GM12878 (cell line): ENCODE data around the gene NTSR1. TPM values are rescaled to one million over a fixed set of nuclear protein-coding genes. Genes with fewer than 3 reads are reported as not detected.

Experiments used
- ATAC-seq: fragments of 200-7000 bp; cut with Tn5 transposase; 3 replicates; pipeline ENCODE4 v1.9.1; 2020; ENCODE audit warnings: mild to moderate bottlenecking, moderate library complexity
- BruUV-seq: library from RNA; stranded (reverse); fragments of 400-500 nt; replicated peaks from 2 replicates; lab custom pipeline; 2021; lab: Mats Ljungman, UMichigan
- CTCF ChIA-PET: fragments of 300-600 bp; sonication (Branson Sonifier 250); formaldehyde crosslinking; extraction: SDS; loops from one replicate; lab custom pipeline; 2021; ENCODE audit warnings: inconsistent platforms; lab: Yijun Ruan, JAX
- POLR2A ChIA-PET: fragments of 350-600 bp; formaldehyde crosslinking; extraction: SDS; loops from one replicate; lab custom pipeline; 2021; ENCODE audit warnings: inconsistent platforms; lab: Charles Lee
- RAD21 ChIA-PET: fragments of 300-600 bp; sonication (Branson Sonifier 250); formaldehyde crosslinking; loops from one replicate; lab custom pipeline; 2023; ENCODE audit warnings: antibody characterized with exemption; ENCODE audit not compliant: unreplicated experiment; lab: Charles Lee
- SMC1A ChIA-PET: fragments of 300-600 bp; sonication (Branson Sonifier 250); formaldehyde crosslinking; loops from one replicate; lab custom pipeline; 2023; ENCODE audit not compliant: unreplicated experiment, uncharacterized antibody; lab: Charles Lee
- DNase-seq: peaks from one replicate; pipeline ENCODE4 v3.0.0-alpha.2; 2011; ENCODE audit warnings: low read depth, low spot score
- FAIRE-seq: peaks from 3 replicates; lab custom pipeline; 2011; peaks lifted over from hg19 to GRCh38; lab: Jason Lieb, UNC
- H2AFZ ChIP-seq: 2 replicates; pipeline ENCODE4 v1.6.0; 2011; ENCODE audit warnings: low read depth, low read length, control low read depth; ENCODE audit not compliant: control insufficient read depth
- H3K27ac ChIP-seq: 2 replicates; pipeline ENCODE4 v1.5.1; 2011; ENCODE audit warnings: control low read depth; ENCODE audit not compliant: control insufficient read depth, insufficient read depth
- H3K27me3 ChIP-seq, 2 experiments: replicated peaks in 1 of 2; 2 replicates each; pipeline versions ENCODE4 v1.6.0 to v1.6.1; 2011; ENCODE audit warnings: low read length in 1 of 2; ENCODE audit not compliant: control insufficient read depth in 2 of 2, insufficient read depth in 2 of 2
- H3K36me3 ChIP-seq, 2 experiments: 2 replicates each; pipeline ENCODE4 v1.5.1; 2011; ENCODE audit warnings: low read length in 1 of 2; ENCODE audit not compliant: control insufficient read depth in 2 of 2, insufficient read depth in 2 of 2
- H3K4me1 ChIP-seq: 2 replicates; pipeline ENCODE4 v1.6.1; 2011; ENCODE audit warnings: mild to moderate bottlenecking, low read length, moderate library complexity, mixed read lengths; ENCODE audit not compliant: control insufficient read depth, insufficient read depth
- H3K4me2 ChIP-seq: 2 replicates; pipeline ENCODE4 v1.6.0; 2011; ENCODE audit warnings: control low read depth; ENCODE audit not compliant: control insufficient read depth, insufficient read depth
- H3K4me3 ChIP-seq: fragments of 200-600 bp; sonication (generic); 2 replicates; pipeline ENCODE4 v1.5.1; 2016
- H3K79me2 ChIP-seq: 2 replicates; pipeline ENCODE4 v1.6.0; 2011; ENCODE audit warnings: low read length; ENCODE audit not compliant: control insufficient read depth, insufficient read depth
- H3K9ac ChIP-seq: 2 replicates; pipeline ENCODE4 v1.8.0; 2011; ENCODE audit warnings: low read length, control low read depth, mixed read lengths; ENCODE audit not compliant: control insufficient read depth, insufficient read depth
- H3K9me3 ChIP-seq: replicated peaks from 3 replicates; pipeline ENCODE4 v1.5.1; 2011; ENCODE audit warnings: mild to moderate bottlenecking, low read length; ENCODE audit not compliant: control insufficient read depth, insufficient read depth
- H4K20me1 ChIP-seq: 2 replicates; pipeline ENCODE4 v1.6.0; 2011; ENCODE audit not compliant: control insufficient read depth, insufficient read depth
- EED ChIP-seq: sonication (generic); IDR thresholded peaks from 2 replicates; pipeline ENCODE4 v1.6.1; 2016; ENCODE audit warnings: antibody characterized with exemption, low read depth
- FOXK2 ChIP-seq: fragments of 450-650 bp; IDR thresholded peaks from 2 replicates; pipeline ENCODE4 v1.6.1; 2017; ENCODE audit warnings: mild to moderate bottlenecking, moderate library complexity
- HDAC2 ChIP-seq: fragments of 200-600 bp; sonication (generic); IDR thresholded peaks from 2 replicates; pipeline ENCODE4 v1.6.1; 2017
- KLF5 ChIP-seq: fragments of 450-650 bp; IDR thresholded peaks from 2 replicates; pipeline ENCODE4 v1.6.1; 2014; ENCODE audit warnings: mild to moderate bottlenecking; ENCODE audit not compliant: partially characterized antibody
- MTA3 ChIP-seq: IDR thresholded peaks from 2 replicates; pipeline ENCODE4 v1.6.1; 2012; ENCODE audit warnings: low read length, inconsistent platforms, borderline replicate concordance
- NR2F1 ChIP-seq: fragments of 450-650 bp; conservative IDR thresholded peaks from 2 replicates; pipeline ENCODE4 v1.6.1; 2017; ENCODE audit warnings: mild to moderate bottlenecking
- NRF1 ChIP-seq: conservative IDR thresholded peaks from 2 replicates; pipeline ENCODE4 v1.6.1; 2011; ENCODE audit warnings: mild to moderate bottlenecking, low read depth, low read length, improper control_type of control experiment
- PML ChIP-seq: IDR thresholded peaks from 2 replicates; pipeline ENCODE4 v1.6.1; 2012; ENCODE audit warnings: low read length, inconsistent platforms
- POLR2AphosphoS2 ChIP-seq: IDR thresholded peaks from 2 replicates; pipeline ENCODE4 v1.6.1; 2011; ENCODE audit warnings: low read depth, mild to moderate bottlenecking, low read length, improper control_type of control experiment, moderate library complexity
- STAT3 ChIP-seq: IDR thresholded peaks from 2 replicates; pipeline ENCODE4 v1.6.1; 2011; ENCODE audit warnings: low read depth, low read length, improper control_type of control experiment
- WGBS: methylation state at CpG from one replicate; pipeline ENCODE4 v1.1.6; 2016; ENCODE audit warnings: low lambda C conversion rate; ENCODE audit not compliant: insufficient replicate concordance, insufficient coverage; ENCODE audit errors: missing lambda C conversion rate; 5-methylcytosine and 5-hydroxymethylcytosine counted together
- in situ Hi-C: fragments of 300-500 bp; cut with MboI; formaldehyde crosslinking; loops from 9 replicates; pipeline ENCODE4 v1.14.3; 2018; ENCODE audit warnings: mixed read lengths
- intact Hi-C: fragments of 100-400 bp; cut with micrococcal nuclease; formaldehyde crosslinking; loops from one replicate; pipeline ENCODE4 v1.14.2; 2022; ENCODE audit not compliant: unreplicated experiment
- polyA plus RNA-seq, 11 experiments: library from polyadenylated mRNA; depleted of rRNA in 4 of 11; unstranded in 6 of 11; stranded (reverse) in 5 of 11; fragments of >200 nt; fragmentation: Nextera tagmentation in 4 of 11; fragmentation: Illumina TruSeq in 1 of 11; extraction: Ambion mirVana in 4 of 11; extraction: Trizol in 1 of 11; gene quantifications; 1 replicate in 1 of 11; 2 replicates in 10 of 11; pipeline versions ENCODE4 v1.2.1 to v1.2.3, GENCODE V29; 2011 to 2016; ENCODE audit warnings: inconsistent platforms in 2 of 11, missing spikeins in 2 of 11, low read depth in 1 of 11
- total RNA-seq, 4 experiments: library from RNA; depleted of rRNA in 3 of 4; stranded (reverse); fragments of >200 nt in 3 of 4; fragmentation: Illumina TruSeq in 1 of 4; extraction: Trizol in 1 of 4; gene quantifications; 2 replicates each; pipeline versions ENCODE4 v1.2.1 to v1.2.3, GENCODE V29; 2013 to 2021
- TF ChIP-seq, protein P1 (sequence below): fragments of 450-650 bp; IDR thresholded peaks from 2 replicates; pipeline ENCODE4 v1.6.1; 2017; ENCODE audit warnings: borderline replicate concordance
- TF ChIP-seq, protein P2 (sequence below): fragments of 450-650 bp; IDR thresholded peaks from 2 replicates; pipeline ENCODE4 v1.6.1; 2014; ENCODE audit warnings: mild to moderate bottlenecking
- TF ChIP-seq, protein P3 (sequence below): IDR thresholded peaks from 2 replicates; pipeline ENCODE4 v1.6.1; 2012; ENCODE audit warnings: low read depth, low read length, improper control_type of control experiment
- TF ChIP-seq, protein P4 (sequence below): fragments of 450-650 bp; IDR thresholded peaks from 2 replicates; pipeline ENCODE4 v1.6.1; 2017; ENCODE audit warnings: mild to moderate bottlenecking, moderate library complexity

NTSR1 gene
- total and polyA plus RNA-seq, 10 of the 15 experiments (the other 5 are each of a cell fraction or from before 2014, with no cell fraction given) = not detected

DNA sequence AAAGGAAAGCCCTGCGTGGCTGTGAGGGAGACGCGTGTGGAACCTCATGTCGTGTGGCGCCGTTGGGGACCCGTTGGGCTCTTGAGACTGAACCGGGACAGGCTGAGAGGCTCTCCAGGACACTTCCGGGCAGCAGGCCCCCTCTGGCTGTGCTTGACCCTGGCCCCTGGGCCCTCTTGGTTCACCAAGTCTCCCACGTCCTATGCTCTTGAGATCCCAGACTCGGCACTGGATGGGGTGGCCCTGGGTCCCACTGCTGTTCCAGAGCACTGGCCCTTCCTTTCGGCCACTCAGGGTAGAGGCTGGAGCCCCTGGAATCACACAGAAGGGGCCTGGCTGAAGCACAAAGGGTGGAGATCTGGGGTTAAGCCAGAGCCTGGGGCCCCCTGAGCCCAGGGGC lies 30.4 kb downstream of the NTSR1 start:
- H3K4me3 ChIP-seq = no peak overlapping the region
- no peak overlapping the region for H3K27ac ChIP-seq
- no peaks in the 10 kb centered on the region; the same call in 1 of the 2 replicates for H4K20me1 ChIP-seq
- ChIA-PET RAD21 (no interaction called here), CTCF (interaction anchor here (0.6 kb wide), 1 partner anchor 222 kb away, joined by 3 read pairs; no protein-coding TSS in a partner anchor), SMC1A (interaction anchor here (0.6 kb wide), 1 partner anchor 122 kb away, joined by 3 read pairs; no protein-coding TSS in a partner anchor), POLR2A (no interaction called here)
- H3K9ac ChIP-seq = no peak overlapping the region
- no peak for TF ChIP-seq NR2F1
- TF ChIP-seq, protein P1, sequence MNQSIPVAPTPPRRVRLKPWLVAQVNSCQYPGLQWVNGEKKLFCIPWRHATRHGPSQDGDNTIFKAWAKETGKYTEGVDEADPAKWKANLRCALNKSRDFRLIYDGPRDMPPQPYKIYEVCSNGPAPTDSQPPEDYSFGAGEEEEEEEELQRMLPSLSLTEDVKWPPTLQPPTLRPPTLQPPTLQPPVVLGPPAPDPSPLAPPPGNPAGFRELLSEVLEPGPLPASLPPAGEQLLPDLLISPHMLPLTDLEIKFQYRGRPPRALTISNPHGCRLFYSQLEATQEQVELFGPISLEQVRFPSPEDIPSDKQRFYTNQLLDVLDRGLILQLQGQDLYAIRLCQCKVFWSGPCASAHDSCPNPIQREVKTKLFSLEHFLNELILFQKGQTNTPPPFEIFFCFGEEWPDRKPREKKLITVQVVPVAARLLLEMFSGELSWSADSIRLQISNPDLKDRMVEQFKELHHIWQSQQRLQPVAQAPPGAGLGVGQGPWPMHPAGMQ = no peak
- no peak for TF ChIP-seq FOXK2
- no peak for TF ChIP-seq POLR2AphosphoS2
- TF ChIP-seq, protein P2, sequence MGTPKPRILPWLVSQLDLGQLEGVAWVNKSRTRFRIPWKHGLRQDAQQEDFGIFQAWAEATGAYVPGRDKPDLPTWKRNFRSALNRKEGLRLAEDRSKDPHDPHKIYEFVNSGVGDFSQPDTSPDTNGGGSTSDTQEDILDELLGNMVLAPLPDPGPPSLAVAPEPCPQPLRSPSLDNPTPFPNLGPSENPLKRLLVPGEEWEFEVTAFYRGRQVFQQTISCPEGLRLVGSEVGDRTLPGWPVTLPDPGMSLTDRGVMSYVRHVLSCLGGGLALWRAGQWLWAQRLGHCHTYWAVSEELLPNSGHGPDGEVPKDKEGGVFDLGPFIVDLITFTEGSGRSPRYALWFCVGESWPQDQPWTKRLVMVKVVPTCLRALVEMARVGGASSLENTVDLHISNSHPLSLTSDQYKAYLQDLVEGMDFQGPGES = no peak
- TF ChIP-seq EED = no peak
- no peak for TF ChIP-seq KLF5
- no peak for TF ChIP-seq NRF1
- TF ChIP-seq, protein P3, sequence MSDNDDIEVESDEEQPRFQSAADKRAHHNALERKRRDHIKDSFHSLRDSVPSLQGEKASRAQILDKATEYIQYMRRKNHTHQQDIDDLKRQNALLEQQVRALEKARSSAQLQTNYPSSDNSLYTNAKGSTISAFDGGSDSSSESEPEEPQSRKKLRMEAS = no peak
- TF ChIP-seq PML = no peak
- no peak for TF ChIP-seq MTA3
- no peak for TF ChIP-seq STAT3
- TF ChIP-seq HDAC2 = no peak
- TF ChIP-seq, protein P4, sequence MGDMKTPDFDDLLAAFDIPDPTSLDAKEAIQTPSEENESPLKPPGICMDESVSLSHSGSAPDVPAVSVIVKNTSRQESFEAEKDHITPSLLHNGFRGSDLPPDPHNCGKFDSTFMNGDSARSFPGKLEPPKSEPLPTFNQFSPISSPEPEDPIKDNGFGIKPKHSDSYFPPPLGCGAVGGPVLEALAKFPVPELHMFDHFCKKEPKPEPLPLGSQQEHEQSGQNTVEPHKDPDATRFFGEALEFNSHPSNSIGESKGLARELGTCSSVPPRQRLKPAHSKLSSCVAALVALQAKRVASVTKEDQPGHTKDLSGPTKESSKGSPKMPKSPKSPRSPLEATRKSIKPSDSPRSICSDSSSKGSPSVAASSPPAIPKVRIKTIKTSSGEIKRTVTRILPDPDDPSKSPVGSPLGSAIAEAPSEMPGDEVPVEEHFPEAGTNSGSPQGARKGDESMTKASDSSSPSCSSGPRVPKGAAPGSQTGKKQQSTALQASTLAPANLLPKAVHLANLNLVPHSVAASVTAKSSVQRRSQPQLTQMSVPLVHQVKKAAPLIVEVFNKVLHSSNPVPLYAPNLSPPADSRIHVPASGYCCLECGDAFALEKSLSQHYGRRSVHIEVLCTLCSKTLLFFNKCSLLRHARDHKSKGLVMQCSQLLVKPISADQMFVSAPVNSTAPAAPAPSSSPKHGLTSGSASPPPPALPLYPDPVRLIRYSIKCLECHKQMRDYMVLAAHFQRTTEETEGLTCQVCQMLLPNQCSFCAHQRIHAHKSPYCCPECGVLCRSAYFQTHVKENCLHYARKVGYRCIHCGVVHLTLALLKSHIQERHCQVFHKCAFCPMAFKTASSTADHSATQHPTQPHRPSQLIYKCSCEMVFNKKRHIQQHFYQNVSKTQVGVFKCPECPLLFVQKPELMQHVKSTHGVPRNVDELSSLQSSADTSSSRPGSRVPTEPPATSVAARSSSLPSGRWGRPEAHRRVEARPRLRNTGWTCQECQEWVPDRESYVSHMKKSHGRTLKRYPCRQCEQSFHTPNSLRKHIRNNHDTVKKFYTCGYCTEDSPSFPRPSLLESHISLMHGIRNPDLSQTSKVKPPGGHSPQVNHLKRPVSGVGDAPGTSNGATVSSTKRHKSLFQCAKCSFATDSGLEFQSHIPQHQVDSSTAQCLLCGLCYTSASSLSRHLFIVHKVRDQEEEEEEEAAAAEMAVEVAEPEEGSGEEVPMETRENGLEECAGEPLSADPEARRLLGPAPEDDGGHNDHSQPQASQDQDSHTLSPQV = no peak
- no TSS peak for BruUV-seq
- no peak for DNase-seq
- peak overlapping the region; percentile 82; the same call in 1 of the 2 replicates for H3K4me2 ChIP-seq
- FAIRE-seq = no peak
- H3K27me3 ChIP-seq = peaks cover 4% of the 10 kb centered on the region in 2 experiments
- no peaks in the 10 kb centered on the region for H3K79me2 ChIP-seq
- in situ Hi-C loops (no loop called here), intact Hi-C loops (no loop called here)
- WGBS = 95% methylated on average over 12 of the region's 12 CpGs
- H2AFZ ChIP-seq = no peak overlapping the region
- H3K36me3 ChIP-seq = no peaks in the 10 kb centered on the region
- ATAC-seq = no peak
- peaks cover 22% of the 10 kb centered on the region for H3K4me1 ChIP-seq
- H3K9me3 ChIP-seq = no peaks in the 10 kb centered on the region; the same call in 2 of the 3 replicates
